ENCODE results near the gene FBXO31. TPM values are rescaled to one million over a fixed set of nuclear protein-coding genes. Genes with fewer than 3 reads are reported as not detected.

The FBXO31 gene
- total and polyA plus RNA-seq, 2 of the 13 experiments (the other 11 are each of a cell fraction or from before 2014, with no cell fraction given): 92.4 to 101 TPM

DNA sequence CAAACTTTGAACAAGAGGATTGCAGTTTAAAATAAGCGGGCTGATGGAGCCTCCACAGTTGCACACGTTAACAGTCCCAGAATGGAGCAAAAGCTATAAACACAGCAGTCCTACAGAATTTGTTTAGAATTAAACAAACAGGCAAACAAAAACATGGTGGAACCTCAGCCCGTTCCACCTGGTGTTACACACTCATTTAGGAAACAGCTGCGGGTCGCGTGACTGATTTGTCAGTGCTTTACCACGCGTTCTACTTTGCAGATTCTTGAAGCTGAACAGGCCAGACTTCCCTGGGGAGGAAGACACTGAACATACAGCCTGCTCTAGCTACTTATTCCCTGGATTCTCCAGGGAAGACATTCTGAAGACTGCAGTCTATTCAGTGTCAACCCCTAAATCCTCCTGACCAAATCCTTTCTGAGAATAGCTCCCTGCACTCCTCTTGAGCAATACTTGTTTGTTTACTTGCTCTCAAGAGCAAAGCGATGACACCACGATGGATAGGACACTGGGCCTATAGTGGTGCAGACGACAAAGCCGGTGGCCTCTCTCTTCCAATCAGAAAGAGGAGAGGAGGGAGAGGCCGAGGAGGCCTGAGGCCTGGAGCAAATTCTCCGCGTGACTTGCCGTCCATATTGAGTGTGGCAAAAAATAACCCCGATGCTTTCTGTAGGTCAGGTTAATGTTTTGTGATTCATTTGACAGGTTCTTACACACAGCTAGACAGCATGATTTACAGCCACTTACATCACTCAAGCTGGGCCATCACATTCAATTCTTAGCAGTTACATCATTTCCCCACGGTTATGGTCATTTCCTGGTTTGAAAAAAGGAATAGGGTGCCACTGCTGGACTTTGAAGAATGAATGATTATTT lies 4.6 kb upstream of the FBXO31 start (continued):
- peak; percentile 49 for TF ChIP-seq MAFF (IDR thresholded peaks at IDR 0.05; ENCODE audit: low read depth, low read length)
- peak; percentile 86 for TF ChIP-seq ZNF264 (CRISPR knock-in tag; IDR thresholded peaks at IDR 0.05)
- no peak for TF ChIP-seq ZNF703 (CRISPR knock-in tag; IDR thresholded peaks at IDR 0.05; ENCODE audit: borderline replicate concordance)
- peak; percentile 68; the same call in 1 of the 2 replicates for TF ChIP-seq SIX1 (CRISPR knock-in tag; IDR thresholded peaks at IDR 0.05; ENCODE audit: borderline replicate concordance)
- TF ChIP-seq KMT2A (CRISPR knock-in tag; IDR thresholded peaks at IDR 0.05): peak; percentile 79; the same call in 1 of the 2 replicates
- no peak for TF ChIP-seq RELA (CRISPR knock-in tag; IDR thresholded peaks at IDR 0.05)
- TF ChIP-seq SP4 (CRISPR knock-in tag; IDR thresholded peaks at IDR 0.05): peak; percentile 91
- TF ChIP-seq ZSCAN29 (CRISPR knock-in tag; conservative IDR thresholded peaks at IDR 0.05): no peak
- TF ChIP-seq ZBTB10 (CRISPR knock-in tag; IDR thresholded peaks at IDR 0.05; ENCODE audit: borderline replicate concordance): peak; percentile 18; the same call in 1 of the 2 replicates
- no peak for TF ChIP-seq ZNF20 (CRISPR knock-in tag; IDR thresholded peaks at IDR 0.05)
- peak; percentile 70; the same call in 1 of the 2 replicates for TF ChIP-seq REPIN1 (CRISPR knock-in tag; IDR thresholded peaks at IDR 0.05; ENCODE audit: borderline replicate concordance, low read depth)
- peak; percentile 69 for TF ChIP-seq GABPB1 (CRISPR knock-in tag; IDR thresholded peaks at IDR 0.05)
- no peak for TF ChIP-seq IKZF1 (IDR thresholded peaks at IDR 0.05)
- no peak for TF ChIP-seq ZSCAN5A (CRISPR knock-in tag; IDR thresholded peaks at IDR 0.05; ENCODE audit: borderline replicate concordance)
- TF ChIP-seq, protein P1, sequence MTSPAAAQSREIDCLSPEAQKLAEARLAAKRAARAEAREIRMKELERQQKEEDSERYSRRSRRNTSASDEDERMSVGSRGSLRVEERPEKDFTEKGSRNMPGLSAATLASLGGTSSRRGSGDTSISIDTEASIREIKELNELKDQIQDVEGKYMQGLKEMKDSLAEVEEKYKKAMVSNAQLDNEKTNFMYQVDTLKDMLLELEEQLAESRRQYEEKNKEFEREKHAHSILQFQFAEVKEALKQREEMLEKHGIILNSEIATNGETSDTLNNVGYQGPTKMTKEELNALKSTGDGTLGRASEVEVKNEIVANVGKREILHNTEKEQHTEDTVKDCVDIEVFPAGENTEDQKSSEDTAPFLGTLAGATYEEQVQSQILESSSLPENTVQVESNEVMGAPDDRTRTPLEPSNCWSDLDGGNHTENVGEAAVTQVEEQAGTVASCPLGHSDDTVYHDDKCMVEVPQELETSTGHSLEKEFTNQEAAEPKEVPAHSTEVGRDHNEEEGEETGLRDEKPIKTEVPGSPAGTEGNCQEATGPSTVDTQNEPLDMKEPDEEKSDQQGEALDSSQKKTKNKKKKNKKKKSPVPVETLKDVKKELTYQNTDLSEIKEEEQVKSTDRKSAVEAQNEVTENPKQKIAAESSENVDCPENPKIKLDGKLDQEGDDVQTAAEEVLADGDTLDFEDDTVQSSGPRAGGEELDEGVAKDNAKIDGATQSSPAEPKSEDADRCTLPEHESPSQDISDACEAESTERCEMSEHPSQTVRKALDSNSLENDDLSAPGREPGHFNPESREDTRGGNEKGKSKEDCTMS (CRISPR knock-in tag; conservative IDR thresholded peaks at IDR 0.05): no peak
- TF ChIP-seq FOXK1 (CRISPR knock-in tag; IDR thresholded peaks at IDR 0.05; ENCODE audit: borderline replicate concordance, low read depth): peak; percentile 100
- peak; percentile 81; the same call in 1 of the 2 replicates for TF ChIP-seq ELF4 (CRISPR knock-in tag; IDR thresholded peaks at IDR 0.05; ENCODE audit: borderline replicate concordance)
- TF ChIP-seq KLF15 (CRISPR knock-in tag; IDR thresholded peaks at IDR 0.05; ENCODE audit: borderline replicate concordance): no peak
- TF ChIP-seq GMEB1 (CRISPR knock-in tag; IDR thresholded peaks at IDR 0.05; ENCODE audit: borderline replicate concordance): peak; percentile 94
- peak; percentile 92 for TF ChIP-seq MED1 (CRISPR knock-in tag; IDR thresholded peaks at IDR 0.05)
- TF ChIP-seq NFIC (IDR thresholded peaks at IDR 0.05; ENCODE audit: low read length): peak; percentile 66

All from HepG2 (cell line).